ENCODE measurements around the gene CREB3.

- TF ChIP-seq CTCF (conservative IDR thresholded peaks at IDR 0.05 in 1 of 2, IDR thresholded peaks at IDR 0.05 in 1 of 2; ENCODE audit: extremely low read depth in 1 of 2, insufficient read depth in 1 of 2, low read depth in 1 of 2, low read length in 2 of 2): no peak
- TF ChIP-seq EZH2 (IDR thresholded peaks at IDR 0.05; ENCODE audit: borderline replicate concordance, low read length): no peak
Measured at GRCh38 chr9:35755071-35755470, 22.6 kb downstream of the CREB3 start.

Measured in mammary epithelial cell (primary cell).